GM12878 (cell line): ENCODE data around the gene PHC2. TPM values are rescaled to one million over a fixed set of nuclear protein-coding genes. Genes with fewer than 3 reads are reported as not detected.

Experiments used
- CTCF ChIP-seq, 3 experiments: IDR thresholded peaks in 2 of 3; conservative IDR thresholded peaks in 1 of 3; 2 replicates each; pipeline ENCODE4 v1.5.1; 2011; ENCODE audit warnings: low read depth in 3 of 3, low read length in 3 of 3, mild to moderate bottlenecking in 3 of 3, control low read depth in 2 of 3, moderate library complexity in 2 of 3, inconsistent platforms in 1 of 3, mixed read lengths in 1 of 3; ENCODE audit not compliant: control insufficient read depth in 2 of 3, insufficient read depth in 1 of 3; ENCODE audit errors: extremely low read depth in 1 of 3
- MEF2A ChIP-seq: IDR thresholded peaks from 2 replicates; pipeline ENCODE4 v1.6.1; 2011; ENCODE audit warnings: low read depth, mild to moderate bottlenecking, low read length, moderate library complexity; ENCODE audit not compliant: insufficient read depth
- NFYB ChIP-seq: IDR thresholded peaks from 2 replicates; pipeline ENCODE4 v1.6.1; 2011; ENCODE audit warnings: low read depth, mild to moderate bottlenecking, low read length, improper control_type of control experiment, moderate library complexity; ENCODE audit not compliant: insufficient read depth
- RAD51 ChIP-seq: fragments of 450-650 bp; IDR thresholded peaks from 2 replicates; pipeline ENCODE4 v1.6.1; 2016; ENCODE audit warnings: moderate library complexity, mild to moderate bottlenecking, inconsistent platforms
- RELB ChIP-seq: fragments of 450-650 bp; IDR thresholded peaks from 2 replicates; pipeline ENCODE4 v1.6.1; 2017; ENCODE audit warnings: low read depth, mild to moderate bottlenecking, moderate library complexity
- SMAD1 ChIP-seq: fragments of 450-650 bp; IDR thresholded peaks from 2 replicates; pipeline ENCODE4 v1.6.1; 2018; ENCODE audit warnings: mild to moderate bottlenecking, low read depth; ENCODE audit not compliant: partially characterized antibody
- ZNF24 ChIP-seq: fragments of 450-650 bp; IDR thresholded peaks from 2 replicates; pipeline ENCODE4 v1.6.1; 2017; ENCODE audit warnings: antibody characterized with exemption, mild to moderate bottlenecking
- polyA plus RNA-seq, 11 experiments: library from polyadenylated mRNA; depleted of rRNA in 4 of 11; unstranded in 6 of 11; stranded (reverse) in 5 of 11; fragments of >200 nt; fragmentation: Nextera tagmentation in 4 of 11; fragmentation: Illumina TruSeq in 1 of 11; extraction: Ambion mirVana in 4 of 11; extraction: Trizol in 1 of 11; gene quantifications; 1 replicate in 1 of 11; 2 replicates in 10 of 11; pipeline versions ENCODE4 v1.2.1 to v1.2.3, GENCODE V29; 2011 to 2016; ENCODE audit warnings: inconsistent platforms in 2 of 11, missing spikeins in 2 of 11, low read depth in 1 of 11
- total RNA-seq, 4 experiments: library from RNA; depleted of rRNA in 3 of 4; stranded (reverse); fragments of >200 nt in 3 of 4; fragmentation: Illumina TruSeq in 1 of 4; extraction: Trizol in 1 of 4; gene quantifications; 2 replicates each; pipeline versions ENCODE4 v1.2.1 to v1.2.3, GENCODE V29; 2013 to 2021

Gene PHC2
- total and polyA plus RNA-seq, 10 of the 15 experiments (the other 5 are each of a cell fraction or from before 2014, with no cell fraction given) = 2.0 to 35.9 (median 16.4) TPM

DNA sequence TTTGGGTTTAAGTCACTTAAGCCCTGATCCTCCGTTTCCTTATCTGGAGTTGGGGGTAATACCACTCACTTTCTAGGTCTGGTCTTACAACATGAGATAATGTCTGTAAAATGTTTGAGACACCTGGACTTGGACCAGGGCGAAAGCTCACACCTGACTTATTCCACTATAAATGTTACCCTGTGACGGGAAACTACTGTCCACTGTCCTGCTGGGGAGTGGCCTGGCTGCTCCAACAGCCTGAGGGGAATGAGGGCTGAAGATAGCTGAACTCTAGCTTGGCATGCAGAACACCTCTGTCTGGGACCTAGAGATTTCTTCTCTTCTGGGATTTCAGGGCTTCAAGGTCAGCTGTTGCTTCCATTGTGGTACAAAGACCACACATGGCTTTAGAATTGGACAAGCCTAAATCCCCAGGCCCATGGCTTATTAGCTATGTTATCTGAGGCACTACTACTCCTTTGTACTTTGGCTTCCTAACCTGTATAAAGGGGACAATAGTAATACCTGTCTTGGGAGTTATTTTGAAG is 100.5 kb downstream of the PHC2 start (continued):
- TF ChIP-seq RELB = no peak
- TF ChIP-seq CTCF (IDR thresholded peaks at IDR 0.05 in 2 of 3, conservative IDR thresholded peaks at IDR 0.05 in 1 of 3; ENCODE audit: control insufficient read depth in 2 of 3, extremely low read depth in 1 of 3, insufficient read depth in 1 of 3, low read depth in 3 of 3, low read length in 3 of 3) = no peak
- TF ChIP-seq SMAD1 = no peak
- no peak for TF ChIP-seq RAD51
- TF ChIP-seq NFYB = no peak
- TF ChIP-seq MEF2A = no peak
- TF ChIP-seq ZNF24 = no peak
- TF ChIP-seq, all 136 proteins: peak for 0
